IMR-90 (cell line): ENCODE measurements around the gene CCDC152. TPM values are rescaled to one million over a fixed set of nuclear protein-coding genes. Genes with fewer than 3 reads are reported as not detected.

Source experiments
- ATAC-seq: fragments of 200-7000 bp; cut with Tn5 transposase; 2 replicates; pipeline ENCODE4 v1.9.1; 2020; ENCODE audit warnings: low read depth, mild to moderate bottlenecking, moderate library complexity
- BruUV-seq: library from RNA; stranded (reverse); fragments of 400-500 nt; replicated peaks from 2 replicates; lab custom pipeline; 2021; lab: Mats Ljungman, UMichigan
- CTCF ChIA-PET: fragments of 300-600 bp; formaldehyde crosslinking; extraction: SDS; loops from one replicate; lab custom pipeline; 2021; ENCODE audit warnings: antibody characterized with exemption; lab: Yijun Ruan, JAX
- POLR2A ChIA-PET: fragments of 300-600 bp; sonication (Branson Sonifier 250); formaldehyde crosslinking; loops from one replicate; lab custom pipeline; 2022; ENCODE audit warnings: antibody characterized with exemption; ENCODE audit not compliant: unreplicated experiment; lab: Charles Lee
- DNase-seq: peaks from one replicate; pipeline ENCODE4 v3.0.0; 2013
- H2AFZ ChIP-seq: replicated peaks from 2 replicates; pipeline ENCODE3; 2013; ENCODE audit warnings: low read length, mild to moderate bottlenecking; ENCODE audit not compliant: poor library complexity
- H2AK5ac ChIP-seq: 2 replicates; pipeline ENCODE4 v1.6.1; 2013; ENCODE audit warnings: low read depth, low read length, inconsistent platforms
- H2AK9ac ChIP-seq: replicated peaks from 2 replicates; pipeline ENCODE3; 2013; ENCODE audit warnings: mild to moderate bottlenecking, low read depth, low read length, moderate library complexity; ENCODE audit not compliant: poor library complexity
- H2BK120ac ChIP-seq: 2 replicates; pipeline ENCODE4 v1.6.1; 2013; ENCODE audit warnings: low read depth, low read length, inconsistent platforms
- H2BK15ac ChIP-seq: 3 replicates; pipeline ENCODE4 v1.6.1; 2013; ENCODE audit warnings: low read depth, low read length, inconsistent platforms
- H2BK20ac ChIP-seq: 2 replicates; pipeline ENCODE4 v1.6.1; 2013; ENCODE audit warnings: low read depth, mild to moderate bottlenecking, inconsistent platforms, low read length, moderate library complexity
- H2BK5ac ChIP-seq: 2 replicates; pipeline ENCODE4 v1.6.1; 2013; ENCODE audit warnings: mild to moderate bottlenecking, low read depth, low read length, inconsistent platforms; ENCODE audit not compliant: poor library complexity, severe bottlenecking
- H3K14ac ChIP-seq: replicated peaks from 2 replicates; pipeline ENCODE4 v1.6.1; 2013; ENCODE audit warnings: low read depth, low read length, inconsistent platforms
- H3K18ac ChIP-seq: 2 replicates; pipeline ENCODE4 v1.6.1; 2013; ENCODE audit warnings: low read depth, low read length, control low read depth
- H3K23ac ChIP-seq: 2 replicates; pipeline ENCODE4 v1.6.1; 2013; ENCODE audit warnings: low read depth, low read length, inconsistent platforms
- H3K27ac ChIP-seq: 2 replicates; pipeline ENCODE4 v1.5.1; 2013; ENCODE audit warnings: mild to moderate bottlenecking, control low read depth, low read length; ENCODE audit not compliant: insufficient read depth
- H3K27me3 ChIP-seq: 2 replicates; pipeline ENCODE4 v1.6.1; 2013; ENCODE audit warnings: low read length; ENCODE audit not compliant: control insufficient read depth, insufficient read depth
- H3K36me3 ChIP-seq: 2 replicates; pipeline ENCODE4 v1.6.1; 2013; ENCODE audit warnings: low read length, mixed read lengths; ENCODE audit not compliant: control insufficient read depth, insufficient read depth
- H3K4ac ChIP-seq: 2 replicates; pipeline ENCODE4 v1.6.1; 2013; ENCODE audit warnings: low read depth, low read length, inconsistent platforms
- H3K4me1 ChIP-seq: 2 replicates; pipeline ENCODE4 v1.6.1; 2013; ENCODE audit warnings: low read length, mixed read lengths; ENCODE audit not compliant: control insufficient read depth, insufficient read depth
- H3K4me2 ChIP-seq: 2 replicates; pipeline ENCODE4 v1.6.1; 2013; ENCODE audit warnings: low read depth, mild to moderate bottlenecking, control low read depth, low read length, moderate library complexity
- H3K4me3 ChIP-seq: 2 replicates; pipeline ENCODE4 v1.5.1; 2013; ENCODE audit warnings: low read depth, mild to moderate bottlenecking, control low read depth, low read length, moderate library complexity; ENCODE audit not compliant: insufficient read depth
- H3K56ac ChIP-seq: 2 replicates; pipeline ENCODE4 v1.6.1; 2013; ENCODE audit warnings: low read length, inconsistent platforms; ENCODE audit not compliant: insufficient read depth; ENCODE audit errors: extremely low read depth
- H3K79me1 ChIP-seq, 2 experiments: 2 replicates each; pipeline ENCODE4 v1.6.1; 2013; ENCODE audit warnings: low read length in 2 of 2, inconsistent platforms in 1 of 2, low read depth in 1 of 2
- H3K9ac ChIP-seq: 2 replicates; pipeline ENCODE4 v1.6.1; 2013; ENCODE audit warnings: low read depth, low read length, control low read depth
- H3K9me1 ChIP-seq: 2 replicates; pipeline ENCODE4 v1.6.1; 2013; ENCODE audit warnings: low read length, inconsistent platforms; ENCODE audit not compliant: insufficient read depth
- H3K9me3 ChIP-seq: 2 replicates; pipeline ENCODE4 v1.6.1; 2013; ENCODE audit warnings: low read length; ENCODE audit not compliant: control insufficient read depth, insufficient read depth
- H4K20me1 ChIP-seq: 2 replicates; pipeline ENCODE4 v1.6.1; 2013; ENCODE audit warnings: low read length, inconsistent platforms; ENCODE audit not compliant: insufficient read depth
- H4K5ac ChIP-seq: 2 replicates; pipeline ENCODE4 v1.6.1; 2013; ENCODE audit warnings: mild to moderate bottlenecking, low read depth, low read length, control low read depth
- H4K8ac ChIP-seq, 2 experiments: 2 replicates each; pipeline ENCODE4 v1.6.1; 2013; ENCODE audit warnings: low read depth in 2 of 2, low read length in 2 of 2, control low read depth in 1 of 2, inconsistent platforms in 1 of 2
- H4K91ac ChIP-seq: 2 replicates; pipeline ENCODE4 v1.6.1; 2013; ENCODE audit warnings: low read depth, low read length, inconsistent platforms; ENCODE audit not compliant: insufficient read depth
- BHLHE40 ChIP-seq: fragments of 150-350 bp; IDR thresholded peaks from 2 replicates; pipeline ENCODE4 v1.6.1; 2016; ENCODE audit warnings: mild to moderate bottlenecking, low read depth, low read length
- CEBPB ChIP-seq: IDR thresholded peaks from 2 replicates; pipeline ENCODE4 v1.6.1; 2012; ENCODE audit warnings: low read depth, low read length, improper control_type of control experiment
- CHD1 ChIP-seq: IDR thresholded peaks from 2 replicates; pipeline ENCODE4 v1.6.1; 2012; ENCODE audit warnings: low read depth, low read length, improper control_type of control experiment
- CTCF ChIP-seq: conservative IDR thresholded peaks from 2 replicates; pipeline ENCODE4 v1.5.1; 2012; ENCODE audit warnings: mild to moderate bottlenecking, low read depth, low read length, improper control_type of control experiment
- ELK1 ChIP-seq: fragments of 150-350 bp; IDR thresholded peaks from 2 replicates; pipeline ENCODE4 v1.6.1; 2016; ENCODE audit warnings: low read depth, mild to moderate bottlenecking, low read length, moderate library complexity, borderline replicate concordance
- FOS ChIP-seq: fragments of 150-350 bp; IDR thresholded peaks from 2 replicates; pipeline ENCODE4 v1.6.1; 2016; ENCODE audit warnings: low read depth, low read length
- MAFK ChIP-seq: IDR thresholded peaks from 2 replicates; pipeline ENCODE4 v1.6.1; 2012; ENCODE audit warnings: low read depth, low read length, improper control_type of control experiment
- MAZ ChIP-seq: IDR thresholded peaks from 2 replicates; pipeline ENCODE4 v1.6.1; 2012; ENCODE audit warnings: low read depth, mild to moderate bottlenecking, low read length, improper control_type of control experiment, moderate library complexity, borderline replicate concordance
- MXI1 ChIP-seq: IDR thresholded peaks from 2 replicates; pipeline ENCODE4 v1.6.1; 2012; ENCODE audit warnings: low read depth, mild to moderate bottlenecking, low read length, moderate library complexity, borderline replicate concordance
- NFE2L2 ChIP-seq: fragments of 150-350 bp; IDR thresholded peaks from 2 replicates; pipeline ENCODE4 v1.6.1; 2016; ENCODE audit warnings: low read depth, mild to moderate bottlenecking, low read length
- POLR2A ChIP-seq: IDR thresholded peaks from 2 replicates; pipeline ENCODE4 v1.6.1; 2012; ENCODE audit warnings: mild to moderate bottlenecking, low read depth, low read length
- RAD21 ChIP-seq: IDR thresholded peaks from 2 replicates; pipeline ENCODE4 v1.6.1; 2012; ENCODE audit warnings: low read length, improper control_type of control experiment
- RCOR1 ChIP-seq: IDR thresholded peaks from 2 replicates; pipeline ENCODE4 v1.6.1; 2012; ENCODE audit warnings: mild to moderate bottlenecking, low read length, improper control_type of control experiment; ENCODE audit not compliant: insufficient replicate concordance
- RFX5 ChIP-seq: IDR thresholded peaks from 2 replicates; pipeline ENCODE4 v1.8.0; 2012; ENCODE audit warnings: low read depth, mild to moderate bottlenecking, low read length, moderate library complexity
- SMC3 ChIP-seq: fragments of 150-350 bp; IDR thresholded peaks from 2 replicates; pipeline ENCODE4 v1.6.1; 2016; ENCODE audit warnings: low read depth, mild to moderate bottlenecking, antibody characterized with exemption, low read length, moderate library complexity
- USF2 ChIP-seq: fragments of 150-350 bp; IDR thresholded peaks from 2 replicates; pipeline ENCODE4 v1.6.1; 2017; ENCODE audit warnings: mild to moderate bottlenecking, antibody characterized with exemption, low read length, low read depth
- WGBS, 2 experiments: methylation state at CpG; one replicate each; pipeline versions ENCODE4 v1.1.5 to v1.1.7; 2013; ENCODE audit warnings: missing lambda C conversion rate in 2 of 2; ENCODE audit not compliant: insufficient read length in 1 of 2; ENCODE audit errors: extremely low coverage in 2 of 2; 5-methylcytosine and 5-hydroxymethylcytosine counted together
- dilution Hi-C: fragments of 300-500 bp; cut with HindIII; formaldehyde crosslinking; loops from one replicate; pipeline ENCODE4 v1.14.3; 2018; ENCODE audit warnings: low sequenced_read_pairs; ENCODE audit not compliant: unreplicated experiment
- in situ Hi-C: fragments of 300-500 bp; cut with MboI; formaldehyde crosslinking; loops from 3 replicates; pipeline ENCODE4 v1.14.3; 2019; ENCODE audit warnings: low sequenced_read_pairs, inconsistent platforms, mixed read lengths
- intact Hi-C: fragments of 100-400 bp; cut with micrococcal nuclease; formaldehyde crosslinking; loops from 2 replicates; pipeline ENCODE4 v1.10.0; 2022
- polyA plus RNA-seq, 3 experiments: library from polyadenylated mRNA; depleted of rRNA; stranded (reverse); fragments of >200 nt; gene quantifications; 2 replicates each; pipeline ENCODE4 v1.2.3, GENCODE V29; 2012; ENCODE audit warnings: low replicate concordance in 1 of 3
- total RNA-seq: library from RNA; depleted of rRNA; stranded (reverse); fragments of >200 nt; gene quantifications from 2 replicates; pipeline ENCODE4 v1.2.3, GENCODE V29; 2012

Gene CCDC152
- total and polyA plus RNA-seq, 2 of the 4 experiments (the other 2 are of a cell fraction) = 0.87 to 0.90 TPM

- Histone ChIP-seq H3K9me1 (no peaks in the 10 kb centered on the region), H2AFZ (no peak overlapping the region), H3K23ac (no peak overlapping the region), H2BK120ac (no peak overlapping the region), H2BK5ac (no peak overlapping the region), H3K18ac (no peak overlapping the region), H3K36me3 (no peaks in the 10 kb centered on the region), H4K8ac (no peak overlapping the region), H4K5ac (no peak overlapping the region), H3K27ac (no peak overlapping the region), H2BK15ac (no peak overlapping the region), H3K4me2 (no peak overlapping the region), H3K4me3 (no peak overlapping the region), H3K9ac (no peak overlapping the region), H3K56ac (no peak overlapping the region), H3K9me3 (no peaks in the 10 kb centered on the region), H4K91ac (no peak overlapping the region), H3K79me1 (no peaks in the 10 kb centered on the region), H3K27me3 (no peaks in the 10 kb centered on the region), H4K20me1 (no peaks in the 10 kb centered on the region), H3K4me1 (no peaks in the 10 kb centered on the region), H3K14ac (no peak overlapping the region), H2BK20ac (no peak overlapping the region), H2AK9ac (no peak overlapping the region), H3K4ac (no peak overlapping the region), H2AK5ac (no peak overlapping the region)
- in situ Hi-C loops = loop anchor here (25.0 kb wide), 1 partner anchor 889 kb away; the partner anchor contains the start of gene OXCT1
- dilution Hi-C loops = no loop called here
- BruUV-seq = no TSS peak
- intact Hi-C loops = no loop called here
- ChIA-PET CTCF (interaction anchor here (0.6 kb wide), 2 partner anchors 16 to 683 kb away, joined by 3 to 4 read pairs; no protein-coding TSS in a partner anchor), POLR2A (no interaction called here)
- no peak for TF ChIP-seq NFE2L2
- TF ChIP-seq FOS = no peak
- TF ChIP-seq CTCF = no peak
- no peak for TF ChIP-seq USF2
- no peak for TF ChIP-seq BHLHE40
- no peak for TF ChIP-seq RAD21
- TF ChIP-seq POLR2A = no peak
- no peak for TF ChIP-seq MAZ
- TF ChIP-seq CHD1 = no peak
- TF ChIP-seq CEBPB = no peak
- TF ChIP-seq MAFK = no peak
- TF ChIP-seq RFX5 = no peak
- TF ChIP-seq MXI1 = no peak
- TF ChIP-seq RCOR1 = no peak
- TF ChIP-seq ELK1 = no peak
- TF ChIP-seq SMC3 = no peak
- no peak for DNase-seq
- no CpG with 5 or more reads among the region's 5 CpGs for WGBS, 2 experiments
- ATAC-seq = no peak
Observed at GRCh38 chr5:42751044-42751443, 5.6 kb upstream of the CCDC152 start.
